Measurements from ENCODE around the gene SLC44A1. TPM values are rescaled to one million over a fixed set of nuclear protein-coding genes. Genes with fewer than 3 reads are reported as not detected.

SLC44A1 gene
- polyA plus RNA-seq, 3 donors, result 6.9 to 52.1 (median 46.5) TPM

- Histone ChIP-seq H3K4me2 (replicated peaks; ENCODE audit: extremely low read depth, low read length, poor library complexity, severe bottlenecking) (no peak overlapping the region), H3K27ac (ENCODE audit: low read depth in 1 of 2, low read length in 2 of 2) (no peak overlapping the region), H3K4me1 (ENCODE audit: control insufficient read depth in 1 of 2, insufficient read depth in 2 of 2, low read length in 2 of 2) (peaks cover 12 to 16% of the 10 kb centered on the region in 2 donors), H3K36me3 (replicated peaks in 1 of 2; ENCODE audit: control insufficient read depth in 1 of 2, insufficient read depth in 2 of 2, low read length in 2 of 2) (no peaks in the 10 kb centered on the region), H3K27me3 (ENCODE audit: control insufficient read depth in 2 of 2, insufficient read depth in 2 of 2, low read length in 2 of 2) (no peaks in the 10 kb centered on the region), H2AFZ (ENCODE audit: insufficient read depth, low read depth, low read length, poor library complexity, severe bottlenecking) (no peak overlapping the region), H3K79me2 (ENCODE audit: insufficient read depth, low read length) (peaks cover 99% of the 10 kb centered on the region), H3K9ac (ENCODE audit: insufficient read depth, low read length, poor library complexity, severe bottlenecking) (no peak overlapping the region), H3K9me3 (replicated peaks in 1 of 2; ENCODE audit: control insufficient read depth in 1 of 2, insufficient read depth in 1 of 2, low read length in 2 of 2) (no peaks in the 10 kb centered on the region), H3K4me3 (replicated peaks in 1 of 3; ENCODE audit: low read depth in 2 of 3, low read length in 3 of 3) (no peak overlapping the region), H4K20me1 (ENCODE audit: insufficient read depth, low read length) (no peaks in the 10 kb centered on the region)
- 100% methylated on average over 2 of the region's 4 CpGs for WGBS (ENCODE audit: insufficient coverage)
- TF ChIP-seq, protein P1, sequence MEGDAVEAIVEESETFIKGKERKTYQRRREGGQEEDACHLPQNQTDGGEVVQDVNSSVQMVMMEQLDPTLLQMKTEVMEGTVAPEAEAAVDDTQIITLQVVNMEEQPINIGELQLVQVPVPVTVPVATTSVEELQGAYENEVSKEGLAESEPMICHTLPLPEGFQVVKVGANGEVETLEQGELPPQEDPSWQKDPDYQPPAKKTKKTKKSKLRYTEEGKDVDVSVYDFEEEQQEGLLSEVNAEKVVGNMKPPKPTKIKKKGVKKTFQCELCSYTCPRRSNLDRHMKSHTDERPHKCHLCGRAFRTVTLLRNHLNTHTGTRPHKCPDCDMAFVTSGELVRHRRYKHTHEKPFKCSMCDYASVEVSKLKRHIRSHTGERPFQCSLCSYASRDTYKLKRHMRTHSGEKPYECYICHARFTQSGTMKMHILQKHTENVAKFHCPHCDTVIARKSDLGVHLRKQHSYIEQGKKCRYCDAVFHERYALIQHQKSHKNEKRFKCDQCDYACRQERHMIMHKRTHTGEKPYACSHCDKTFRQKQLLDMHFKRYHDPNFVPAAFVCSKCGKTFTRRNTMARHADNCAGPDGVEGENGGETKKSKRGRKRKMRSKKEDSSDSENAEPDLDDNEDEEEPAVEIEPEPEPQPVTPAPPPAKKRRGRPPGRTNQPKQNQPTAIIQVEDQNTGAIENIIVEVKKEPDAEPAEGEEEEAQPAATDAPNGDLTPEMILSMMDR (IDR thresholded peaks at IDR 0.05), result no peak
- no peaks in the 10 kb centered on the region for H3K9me3 Mint-ChIP-seq
- intact Hi-C loops (cut with micrococcal nuclease), result no loop called here
- no peak overlapping the region for H3K4me3 Mint-ChIP-seq
- H3K27me3 Mint-ChIP-seq (ENCODE audit: low read depth in 3 of 3), result no peaks in the 10 kb centered on the region
- H3K36me3 Mint-ChIP-seq, result peaks cover 2 to 5% of the 10 kb centered on the region in 2 donors
- peaks cover 37% of the 10 kb centered on the region for H3K4me1 Mint-ChIP-seq
- H3K27ac Mint-ChIP-seq, result no peak overlapping the region
- DNase-seq, result no peak
Observed at GRCh38 chr9:105286098-105286497, 41.6 kb downstream of the SLC44A1 start.

GRCh38 chr9:105289305-105289704 lies 44.9 kb downstream of the SLC44A1 start:
- Histone ChIP-seq H3K27ac (ENCODE audit: low read depth in 1 of 2, low read length in 2 of 2) (no peak overlapping the region), H3K4me1 (ENCODE audit: control insufficient read depth in 1 of 2, insufficient read depth in 2 of 2, low read length in 2 of 2) (peaks cover 22 to 25% of the 10 kb centered on the region in 2 donors), H3K4me3 (replicated peaks in 1 of 3; ENCODE audit: low read depth in 2 of 3, low read length in 3 of 3) (no peak overlapping the region), H3K9ac (ENCODE audit: insufficient read depth, low read length, poor library complexity, severe bottlenecking) (no peak overlapping the region), H2AFZ (ENCODE audit: insufficient read depth, low read depth, low read length, poor library complexity, severe bottlenecking) (no peak overlapping the region), H3K27me3 (ENCODE audit: control insufficient read depth in 2 of 2, insufficient read depth in 2 of 2, low read length in 2 of 2) (no peaks in the 10 kb centered on the region), H3K79me2 (ENCODE audit: insufficient read depth, low read length) (peaks cover 99% of the 10 kb centered on the region), H3K4me2 (replicated peaks; ENCODE audit: extremely low read depth, low read length, poor library complexity, severe bottlenecking) (no peak overlapping the region), H4K20me1 (ENCODE audit: insufficient read depth, low read length) (no peaks in the 10 kb centered on the region), H3K9me3 (replicated peaks in 1 of 2; ENCODE audit: control insufficient read depth in 1 of 2, insufficient read depth in 1 of 2, low read length in 2 of 2) (no peaks in the 10 kb centered on the region), H3K36me3 (replicated peaks in 1 of 2; ENCODE audit: control insufficient read depth in 1 of 2, insufficient read depth in 2 of 2, low read length in 2 of 2) (no peaks in the 10 kb centered on the region)
- peaks cover 41% of the 10 kb centered on the region for H3K4me1 Mint-ChIP-seq
- intact Hi-C loops (cut with micrococcal nuclease), result no loop called here
- H3K36me3 Mint-ChIP-seq, result peaks cover 2 to 3% of the 10 kb centered on the region in 2 donors
- TF ChIP-seq, protein P1 (IDR thresholded peaks at IDR 0.05), result no peak
- H3K27me3 Mint-ChIP-seq (ENCODE audit: low read depth in 3 of 3), result no peaks in the 10 kb centered on the region
- WGBS (ENCODE audit: insufficient coverage), result no CpG with 5 or more reads among the region's 3 CpGs
- H3K4me3 Mint-ChIP-seq, result no peak overlapping the region
- no peak overlapping the region for H3K27ac Mint-ChIP-seq
- no peak for DNase-seq
- H3K9me3 Mint-ChIP-seq, result no peaks in the 10 kb centered on the region
